AG08395 (cell line): Measurements from ENCODE around the gene TRIO.

Source experiments
- DNase-seq: peaks from one replicate; pipeline ENCODE4 v3.0.0; 2012; ENCODE audit warnings: mixed read lengths, low spot score

The TRIO gene

DNA sequence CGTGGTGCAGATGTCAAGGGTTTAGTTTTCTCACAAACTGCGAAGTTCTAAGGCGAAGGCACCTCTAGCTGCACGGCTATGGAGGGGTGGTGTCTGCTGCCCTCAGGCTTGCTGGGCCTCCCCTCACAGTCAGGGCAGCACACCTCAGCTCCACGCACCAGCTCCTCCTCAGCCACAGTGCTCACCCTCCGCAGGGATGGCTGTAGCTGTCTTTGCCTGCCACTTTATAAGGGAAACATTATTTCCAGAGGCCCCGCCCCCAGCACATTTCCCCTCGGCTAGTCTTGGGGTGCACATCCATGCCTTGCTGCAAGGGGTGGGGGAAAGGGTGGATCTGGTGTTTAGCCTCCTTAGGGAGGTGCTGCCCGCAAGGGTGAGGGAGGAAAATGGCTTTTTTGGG lies 154.6 kb downstream of the TRIO start:
- DNase-seq, result no peak

DNA sequence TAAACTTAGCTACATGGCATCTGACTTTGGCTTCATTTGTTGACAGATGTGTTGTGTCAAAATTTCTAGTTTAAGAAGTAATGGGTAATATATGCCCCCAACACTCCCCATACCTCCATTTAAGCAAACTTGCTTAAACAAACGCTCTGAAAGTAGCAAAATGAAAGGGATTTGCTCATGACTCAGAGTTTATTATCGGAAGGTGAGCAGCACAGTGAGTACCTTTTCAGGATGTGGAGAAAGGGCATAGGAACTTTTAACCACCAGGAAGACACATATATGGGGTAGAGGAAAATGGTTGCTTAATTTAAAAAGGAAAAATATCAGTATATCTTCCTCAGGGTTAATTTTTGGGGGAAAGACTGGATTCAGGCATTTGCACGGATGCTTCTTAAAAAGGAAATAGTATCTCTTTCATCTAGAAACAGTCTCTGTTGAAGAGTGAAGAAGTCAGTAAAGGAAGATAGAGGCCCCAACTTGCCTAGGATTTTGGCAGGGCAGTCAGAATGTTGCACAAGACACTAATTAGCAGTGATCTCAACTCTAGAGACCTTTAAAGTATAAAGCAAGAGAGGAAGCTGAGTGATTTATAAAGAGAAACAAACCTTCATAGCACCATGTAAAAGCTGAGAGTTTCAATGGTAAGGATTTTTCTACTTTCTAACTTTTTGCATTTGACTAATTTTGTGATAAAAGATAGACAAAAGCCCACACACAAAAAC lies 155.1 kb downstream of the TRIO start:
- peak; percentile 29 for DNase-seq

GRCh38 chr5:14299666-14300065 lies 156.5 kb downstream of the TRIO start:
- no peak for DNase-seq

DNA sequence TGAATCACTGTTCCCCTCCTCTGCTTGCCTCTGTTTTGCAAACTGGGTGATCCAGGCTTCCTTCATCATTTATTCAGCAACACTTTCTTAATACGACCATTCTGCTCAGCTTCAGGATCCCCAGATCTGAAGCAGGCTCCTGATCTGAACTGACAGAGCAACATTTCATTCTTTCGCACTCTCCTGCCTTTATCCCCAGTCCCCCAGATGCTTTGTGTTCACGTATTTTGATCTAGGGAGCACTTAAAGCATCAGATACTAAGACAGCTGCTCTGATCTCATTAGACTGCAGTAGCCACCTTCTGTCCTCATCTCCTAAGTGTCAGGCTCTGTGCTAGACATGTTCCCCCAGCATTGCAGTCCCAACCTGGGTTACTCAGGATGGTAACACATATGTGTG lies 158.0 kb downstream of the TRIO start:
- no peak for DNase-seq

- no peak for DNase-seq
Observed at GRCh38 chr5:14302330-14302729, 159.2 kb downstream of the TRIO start.

DNA sequence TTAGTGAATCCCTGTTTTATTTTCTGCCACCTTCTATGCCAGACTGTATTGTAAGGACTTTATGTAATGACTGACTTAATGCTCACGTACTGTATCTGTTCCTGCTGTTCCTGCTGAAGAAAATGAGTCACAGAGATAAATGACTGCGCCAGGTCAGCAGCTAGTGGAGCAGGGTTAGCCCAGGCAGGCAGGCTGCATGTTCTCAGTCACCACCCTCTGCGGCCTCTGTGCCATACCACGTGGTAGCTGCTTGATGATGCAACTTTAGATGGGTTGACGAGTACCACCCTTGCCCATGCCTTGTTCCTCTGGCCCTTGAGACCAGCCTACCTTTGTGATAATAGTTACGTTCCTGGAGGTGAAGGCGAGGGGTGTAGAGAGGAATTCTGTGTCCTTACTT lies 161.9 kb downstream of the TRIO start:
- peak; percentile 49 for DNase-seq

DNA sequence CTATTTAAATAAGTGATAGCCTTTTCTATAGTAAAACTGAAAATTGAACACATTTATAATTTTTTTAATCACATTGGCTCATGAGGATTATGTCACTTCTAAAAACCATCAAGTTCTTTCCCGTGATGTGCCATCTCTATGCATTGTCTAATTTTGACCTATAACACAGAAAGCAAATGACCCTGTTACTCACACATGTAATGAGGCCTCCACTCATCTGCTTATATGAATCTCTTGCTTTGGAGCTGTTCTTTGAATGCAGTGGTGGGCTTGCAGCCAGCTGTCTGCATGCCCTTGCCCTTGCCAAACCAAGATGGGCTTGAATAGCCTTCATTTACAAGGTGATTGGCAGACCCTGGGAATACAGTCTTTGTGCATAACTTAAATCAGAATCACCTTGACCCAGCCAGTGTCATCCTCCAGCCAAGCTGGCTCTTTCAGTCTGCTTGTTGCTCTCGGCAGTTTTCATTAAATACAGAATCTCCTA lies 163.2 kb downstream of the TRIO start:
- DNase-seq, result no peak

- DNase-seq, result no peak
Observed at GRCh38 chr5:14308384-14309154, 165.4 kb downstream of the TRIO start.

- DNase-seq, result no peak
Observed at GRCh38 chr5:14309199-14309598, 166.1 kb downstream of the TRIO start.

DNA sequence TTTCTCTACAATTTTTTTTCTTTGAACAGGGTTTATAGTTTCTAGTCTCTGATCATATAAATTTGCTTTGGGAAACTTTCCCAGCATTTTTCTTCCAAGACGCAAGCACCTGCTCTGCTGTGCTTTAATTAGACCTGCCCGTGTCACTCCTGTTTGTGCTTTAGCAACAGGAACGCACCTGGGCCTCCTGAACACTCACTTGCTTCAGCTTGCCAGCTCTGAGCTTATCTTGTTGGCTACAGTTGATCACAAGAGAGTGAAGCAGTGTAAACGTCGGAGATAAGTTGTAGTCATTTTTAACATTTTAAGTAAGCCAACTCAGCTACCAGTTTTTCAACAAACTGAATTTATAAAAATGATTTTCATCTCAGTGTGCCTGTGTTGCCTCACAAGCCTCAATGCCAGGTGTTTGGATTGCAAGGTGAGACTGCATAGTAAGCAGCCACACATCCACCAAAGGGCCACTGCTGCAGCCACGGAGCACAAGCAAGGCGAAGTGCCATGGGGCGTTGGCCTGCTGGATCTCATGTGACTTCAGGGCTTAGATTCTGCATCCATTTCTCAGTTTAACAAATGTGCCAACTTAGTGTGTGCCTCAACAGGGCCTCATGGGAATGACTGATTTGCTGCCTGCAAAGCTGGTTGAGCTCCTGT lies 166.9 kb downstream of the TRIO start:
- no peak for DNase-seq

DNA sequence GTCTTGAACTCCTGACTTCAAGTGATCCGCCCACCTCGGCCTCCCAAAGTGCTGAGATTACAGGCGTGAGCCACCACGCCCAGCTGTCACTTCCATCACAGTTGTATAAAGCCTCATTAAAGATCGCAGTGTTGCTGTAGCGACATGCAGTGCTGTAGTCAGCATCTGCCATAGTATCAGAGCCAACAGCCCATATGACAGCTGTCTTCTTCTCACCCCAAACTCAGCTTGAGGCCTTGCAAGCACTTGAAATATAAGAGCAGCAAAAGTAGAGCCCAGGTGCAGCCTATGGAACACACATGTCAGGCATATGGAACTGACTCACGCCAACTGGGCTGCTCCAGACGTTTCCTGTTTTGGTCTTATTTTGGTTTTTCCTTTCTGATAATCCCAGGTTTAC lies 167.8 kb downstream of the TRIO start:
- no peak for DNase-seq

DNA sequence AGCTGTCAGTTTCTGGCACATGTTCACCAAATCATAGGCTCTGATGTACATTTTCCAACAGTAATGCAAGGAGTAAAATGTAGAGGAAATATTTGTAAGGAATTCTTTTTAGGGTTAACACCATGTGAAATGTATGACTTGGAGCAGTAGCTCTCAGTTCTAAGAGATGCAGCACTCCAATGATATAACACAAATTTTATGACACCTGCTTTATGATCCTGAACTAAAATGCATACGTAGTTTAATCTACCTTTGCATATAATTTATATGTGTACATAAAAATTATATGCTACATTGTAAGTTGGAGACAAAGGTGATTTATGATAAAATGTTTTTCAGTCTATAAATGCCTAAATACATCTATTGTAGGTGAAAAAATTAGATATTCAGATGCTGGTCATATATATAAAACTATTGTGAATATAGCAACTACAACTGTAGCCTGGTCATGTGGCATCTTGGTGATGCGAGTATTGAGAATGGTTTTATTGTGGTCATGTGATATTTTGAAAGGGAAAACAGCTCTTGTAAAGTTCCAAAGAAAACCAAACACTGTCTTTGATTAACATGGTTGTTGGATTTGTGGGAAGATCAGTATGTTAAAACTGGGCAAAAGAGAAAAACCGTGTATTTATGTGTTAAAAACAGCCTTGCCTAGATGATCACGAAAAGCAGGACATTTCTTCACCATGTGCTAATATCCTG lies 171.0 kb downstream of the TRIO start:
- DNase-seq, result no peak

DNA sequence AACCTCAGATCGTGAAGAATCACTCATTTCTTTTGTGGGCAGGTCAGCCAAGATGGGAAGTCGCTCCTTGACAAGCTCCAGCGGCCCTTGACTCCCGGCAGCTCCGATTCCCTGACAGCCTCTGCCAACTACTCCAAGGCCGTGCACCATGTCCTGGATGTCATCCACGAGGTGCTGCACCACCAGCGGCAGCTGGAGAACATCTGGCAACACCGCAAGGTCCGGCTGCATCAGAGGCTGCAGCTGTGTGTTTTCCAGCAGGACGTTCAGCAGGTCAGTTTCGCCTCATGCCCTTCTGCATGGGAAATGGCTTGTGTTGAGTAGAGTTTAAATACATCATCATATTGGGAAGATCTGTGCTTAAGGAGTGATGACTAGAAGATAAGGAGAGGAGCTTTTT lies 173.3 kb downstream of the TRIO start:
- DNase-seq, result peak; percentile 15

DNA sequence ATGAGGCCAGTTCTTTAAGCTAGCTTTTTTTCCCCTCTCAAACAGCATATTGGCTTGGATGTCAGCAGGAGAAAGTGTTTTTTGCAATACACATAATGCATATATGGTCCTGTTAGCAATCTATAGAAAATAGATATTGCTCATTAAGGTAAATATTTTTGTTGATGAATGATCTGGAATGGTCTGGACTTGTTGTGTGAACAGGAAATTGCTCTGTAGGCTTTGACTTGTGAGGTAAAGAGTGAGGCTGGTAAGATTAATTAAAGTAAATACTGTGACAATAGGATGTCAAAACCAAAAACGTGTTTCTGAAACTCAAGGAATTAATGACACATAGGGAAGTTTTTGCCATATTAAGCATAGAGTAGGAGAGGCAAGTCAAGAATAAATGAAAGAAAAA lies 176.0 kb downstream of the TRIO start:
- DNase-seq, result no peak

- no peak for DNase-seq
Observed at GRCh38 chr5:14321936-14322335, 178.8 kb downstream of the TRIO start.

DNA sequence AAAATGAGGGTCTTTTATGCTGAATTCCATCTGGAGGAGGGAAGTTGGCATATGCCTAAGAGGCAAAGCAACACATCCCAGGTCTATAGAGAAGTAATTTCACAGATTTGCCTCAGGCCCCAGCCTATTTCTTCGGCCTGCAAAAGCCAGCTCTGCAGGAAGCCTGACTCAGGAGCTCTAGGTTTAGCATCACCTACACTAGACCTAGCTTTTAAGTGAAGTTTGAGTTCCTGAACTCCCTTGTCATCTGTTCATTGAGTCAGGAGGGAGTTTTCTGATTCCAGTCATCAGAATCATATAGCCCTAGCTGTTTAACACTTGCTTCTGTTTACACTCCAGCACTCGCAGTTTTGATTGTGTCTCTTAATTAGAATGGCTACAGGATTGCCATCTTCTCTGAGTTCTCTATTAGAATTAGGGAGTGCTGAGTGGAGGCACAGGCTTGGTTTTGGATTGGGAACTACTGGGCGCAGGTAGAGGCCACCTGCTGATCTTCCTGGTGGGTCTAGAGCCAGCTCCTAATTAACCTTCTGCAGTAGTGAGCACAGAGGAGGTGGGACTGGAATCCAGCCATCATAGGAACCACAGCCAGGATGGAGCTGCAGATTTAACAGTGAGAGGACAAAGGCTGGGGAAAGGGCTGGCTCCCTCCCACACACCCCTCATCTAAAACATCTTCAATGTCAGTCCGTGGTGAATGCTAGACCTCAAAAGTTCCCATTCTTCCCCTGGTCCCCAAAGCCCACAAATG lies 179.5 kb downstream of the TRIO start:
- DNase-seq, result no peak

- DNase-seq, result no peak
Observed at GRCh38 chr5:14323466-14323865, 180.3 kb downstream of the TRIO start.

GRCh38 chr5:14325369-14325768 lies 182.2 kb downstream of the TRIO start:
- DNase-seq, result no peak

DNA sequence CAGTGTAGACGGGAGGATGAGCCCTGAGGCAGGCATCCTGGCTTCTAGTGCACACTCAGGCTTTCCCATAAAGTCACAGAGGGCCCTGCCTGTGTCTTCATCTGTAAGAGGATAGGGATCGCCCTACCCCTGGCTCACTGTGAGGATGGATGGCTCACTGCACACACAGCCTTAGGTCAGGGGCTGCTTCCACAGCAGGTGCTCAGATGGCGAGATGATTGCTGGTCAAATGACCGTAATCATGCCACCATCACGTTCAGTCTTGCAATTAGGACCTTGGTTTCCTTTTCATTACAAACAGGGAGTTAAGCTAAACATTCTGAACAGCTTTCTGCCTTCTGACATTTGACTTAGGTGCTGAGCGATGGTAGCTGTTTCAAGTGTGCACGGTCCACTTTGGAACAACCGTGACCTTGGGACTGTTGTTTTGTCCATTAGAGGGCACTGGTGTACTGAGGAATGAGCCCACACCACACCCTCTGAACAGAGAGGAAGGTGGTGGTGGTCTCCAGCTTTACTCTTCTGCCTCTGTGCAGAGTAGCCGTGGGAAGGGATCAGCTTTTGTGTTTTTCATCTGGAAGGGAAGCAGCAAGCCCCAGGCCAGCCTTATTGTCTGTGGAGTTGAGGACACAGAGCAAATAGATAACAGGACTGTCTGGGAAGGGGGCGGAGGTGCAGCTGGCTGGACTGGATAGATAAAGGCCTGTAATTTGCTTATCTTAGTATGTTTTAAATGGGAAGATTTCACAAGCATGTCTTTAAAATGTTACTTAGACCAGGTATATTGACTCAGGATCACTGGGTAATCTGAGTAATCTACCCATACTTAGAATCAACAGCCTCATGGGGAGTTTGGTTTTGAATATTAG lies 183.1 kb downstream of the TRIO start:
- no peak for DNase-seq

DNA sequence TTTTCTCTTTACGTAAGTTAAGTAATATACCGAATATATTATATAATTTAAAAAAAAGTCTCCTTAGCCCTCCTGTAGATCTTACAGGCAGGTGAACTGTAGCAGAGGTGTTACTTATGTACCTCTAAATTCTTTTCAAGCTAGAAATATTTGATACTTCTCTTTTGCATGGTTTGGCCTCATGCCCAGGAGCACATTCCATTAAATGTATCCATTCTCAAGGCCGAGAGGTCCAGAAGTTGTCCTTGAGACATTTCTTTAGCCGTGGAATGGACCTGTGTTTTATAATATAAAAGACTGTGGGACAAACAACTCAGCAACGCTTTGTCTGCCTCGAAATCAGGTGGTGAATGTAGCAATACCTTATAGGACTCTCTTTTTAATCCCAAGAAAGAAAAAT lies 184.5 kb downstream of the TRIO start:
- DNase-seq, result no peak

- DNase-seq, result no peak
Observed at GRCh38 chr5:14328144-14328543, 185.0 kb downstream of the TRIO start.
